K562 (cell line): ENCODE measurements around the gene PTPRU. TPM values are rescaled to one million over a fixed set of nuclear protein-coding genes. Genes with fewer than 3 reads are reported as not detected.

Experiments
- ATAC-seq: fragments of 200-7000 bp; cut with Tn5 transposase; 3 replicates; pipeline ENCODE4 v1.9.1; 2020; ENCODE audit warnings: moderate library complexity
- BruUV-seq: library from RNA; stranded (reverse); fragments of 400-500 nt; replicated peaks from 2 replicates; lab custom pipeline; 2021; lab: Mats Ljungman, UMichigan
- CTCF ChIA-PET: fragments of 300-600 bp; formaldehyde crosslinking; extraction: SDS; loops from one replicate; lab custom pipeline; 2021; ENCODE audit warnings: low intra/inter-chr PET ratio; lab: Yijun Ruan, JAX
- POLR2A ChIA-PET: fragments of 300-600, 350-650 bp; sonication (Branson Sonifier 250); formaldehyde crosslinking; extraction: SDS; loops from one replicate; lab custom pipeline; 2021; ENCODE audit warnings: antibody characterized with exemption, inconsistent platforms; lab: Yijun Ruan, JAX
- DNase-seq, 4 experiments: peaks; one replicate each; pipeline versions ENCODE4 v3.0.0 to v3.0.0-alpha.2; 2011 to 2018; ENCODE audit warnings: low spot score in 3 of 4, mixed read lengths in 3 of 4; ENCODE audit errors: extremely low read depth in 1 of 4
- FAIRE-seq: peaks from 2 replicates; lab custom pipeline; 2011; peaks lifted over from hg19 to GRCh38; lab: Jason Lieb, UNC
- H2AFZ ChIP-seq: 2 replicates; pipeline ENCODE4 v1.6.0; 2011; ENCODE audit warnings: low read depth, low read length, control low read depth, inconsistent platforms
- H3K27ac ChIP-seq: fragments of 200-600 bp; 3 replicates; pipeline ENCODE4 v1.8.0; 2011; ENCODE audit warnings: low read depth, mild to moderate bottlenecking, control low read depth, inconsistent platforms, low read length, moderate library complexity, mixed read lengths; ENCODE audit errors: extremely low read depth
- H3K27me3 ChIP-seq, 2 experiments: fragments of 300-600 bp in 1 of 2; 2 replicates in 1 of 2; 3 replicates in 1 of 2; pipeline versions ENCODE4 v1.6.0 to v1.8.0; 2011; ENCODE audit warnings: inconsistent platforms in 2 of 2, low read length in 2 of 2, mild to moderate bottlenecking in 1 of 2, mixed read lengths in 1 of 2, moderate library complexity in 1 of 2; ENCODE audit not compliant: control insufficient read depth in 2 of 2, insufficient read depth in 2 of 2
- H3K36me3 ChIP-seq: fragments of 300-600 bp; 3 replicates; pipeline ENCODE4 v1.8.0; 2011; ENCODE audit warnings: mild to moderate bottlenecking, low read length, inconsistent platforms; ENCODE audit not compliant: control insufficient read depth, insufficient read depth
- H3K4me1 ChIP-seq, 2 experiments: fragments of 200-600 bp in 1 of 2; replicated peaks in 1 of 2; 2 replicates in 1 of 2; 3 replicates in 1 of 2; pipeline versions ENCODE4 v1.5.1 to v1.8.0; 2011; ENCODE audit warnings: inconsistent platforms in 2 of 2, low read length in 2 of 2, mild to moderate bottlenecking in 1 of 2, mixed read lengths in 1 of 2, moderate library complexity in 1 of 2; ENCODE audit not compliant: control insufficient read depth in 2 of 2, insufficient read depth in 2 of 2
- H3K4me2 ChIP-seq: 2 replicates; pipeline ENCODE4 v1.6.1; 2011; ENCODE audit warnings: low read length, control low read depth, inconsistent platforms, mixed read lengths; ENCODE audit not compliant: insufficient read depth
- H3K4me3 ChIP-seq: fragments of 200-600 bp; sonication (generic), shearing (Covaris generic); 2 replicates; pipeline ENCODE4 v1.5.1; 2016; ENCODE audit warnings: control low read depth, inconsistent platforms
- H3K79me2 ChIP-seq: fragments of 200-600 bp; 3 replicates; pipeline ENCODE4 v1.8.0; 2011; ENCODE audit warnings: low read length, inconsistent platforms; ENCODE audit not compliant: control insufficient read depth, insufficient read depth
- H3K9ac ChIP-seq, 2 experiments: 2 replicates each; pipeline versions ENCODE4 v1.6.0 to v1.6.1; 2011; ENCODE audit warnings: low read depth in 2 of 2, low read length in 2 of 2, control low read depth in 1 of 2, inconsistent platforms in 1 of 2, mild to moderate bottlenecking in 1 of 2, mixed read lengths in 1 of 2; ENCODE audit not compliant: insufficient read depth in 1 of 2
- H3K9me1 ChIP-seq: one replicate; pipeline ENCODE4 v1.6.0; 2011; ENCODE audit warnings: inconsistent platforms, mild to moderate bottlenecking, low read length, moderate library complexity; ENCODE audit not compliant: control insufficient read depth, insufficient read depth
- H3K9me3 ChIP-seq: replicated peaks from 2 replicates; pipeline ENCODE4 v1.5.1; 2011; ENCODE audit warnings: low read depth, low read length, inconsistent platforms; ENCODE audit not compliant: control insufficient read depth, insufficient read depth
- H4K20me1 ChIP-seq: replicated peaks from 2 replicates; pipeline ENCODE4 v1.6.1; 2011; ENCODE audit warnings: low read length, inconsistent platforms, mixed read lengths; ENCODE audit not compliant: control insufficient read depth, insufficient read depth
- CTCF ChIP-seq, 3 experiments: IDR thresholded peaks in 2 of 3; conservative IDR thresholded peaks in 1 of 3; 2 replicates each; pipeline ENCODE4 v1.5.1; 2011 to 2012; ENCODE audit warnings: low read length in 3 of 3, mild to moderate bottlenecking in 3 of 3, control low read depth in 2 of 3, improper control_type of control experiment in 1 of 3, inconsistent platforms in 1 of 3, low read depth in 1 of 3, mixed read lengths in 1 of 3, moderate library complexity in 1 of 3; ENCODE audit not compliant: insufficient read depth in 2 of 3
- HBP1 ChIP-seq: fragments of 450-650 bp; formaldehyde crosslinking; IDR thresholded peaks from 2 replicates; pipeline ENCODE4 v1.4.0; 2022; ENCODE audit warnings: missing genetic modification characterization
- RUNX1 ChIP-seq: sonication (generic); IDR thresholded peaks from 2 replicates; pipeline ENCODE4 v1.6.1; 2016; ENCODE audit warnings: antibody characterized with exemption, low read depth
- TBP ChIP-seq: optimal IDR thresholded peaks from 2 replicates; pipeline ENCODE3; 2011; ENCODE audit warnings: low read depth, low read length, improper control_type of control experiment
- YY1 ChIP-seq, 3 experiments: IDR thresholded peaks; 2 replicates each; pipeline ENCODE4 v1.6.1; 2011; ENCODE audit warnings: low read length in 2 of 3, mild to moderate bottlenecking in 2 of 3, moderate library complexity in 2 of 3, borderline replicate concordance in 1 of 3, control low read depth in 1 of 3, low read depth in 1 of 3; ENCODE audit not compliant: insufficient read depth in 3 of 3, insufficient replicate concordance in 2 of 3, control insufficient read depth in 1 of 3, insufficient read length in 1 of 3; ENCODE audit errors: extremely low read depth in 1 of 3
- WGBS: fragments of 100-300 bp; shearing (Covaris generic); methylation state at CpG from one replicate; pipeline ENCODE4 v1.1.6; 2016; ENCODE audit warnings: low coverage, mixed read lengths; ENCODE audit not compliant: insufficient coverage; ENCODE audit errors: missing lambda C conversion rate; 5-methylcytosine and 5-hydroxymethylcytosine counted together
- in situ Hi-C: fragments of 300-500 bp; cut with MboI; formaldehyde crosslinking; loops from 4 replicates; pipeline ENCODE4 v1.15.0; 2018; ENCODE audit warnings: inconsistent platforms, mixed read lengths
- intact Hi-C: fragments of 100-400 bp; cut with micrococcal nuclease; formaldehyde crosslinking; loops from 2 replicates; pipeline ENCODE4 v1.14.2; 2022
- polyA plus RNA-seq, 8 experiments: library from polyadenylated mRNA; depleted of rRNA in 4 of 8; stranded (reverse) in 5 of 8; unstranded in 3 of 8; fragments of >200 nt; fragmentation: Nextera tagmentation in 2 of 8; fragmentation: Illumina TruSeq in 1 of 8; extraction: Ambion mirVana in 2 of 8; extraction: Trizol in 1 of 8; gene quantifications; 2 replicates each; pipeline versions ENCODE4 v1.2.1 to v1.2.3, GENCODE V29; 2011 to 2014; ENCODE audit warnings: inconsistent platforms in 1 of 8, missing spikeins in 1 of 8
- total RNA-seq, 7 experiments: library from RNA; depleted of rRNA in 6 of 7; stranded (reverse); fragments of >200 nt in 6 of 7; fragmentation: Illumina TruSeq in 2 of 7; extraction: Trizol in 2 of 7; gene quantifications; 2 replicates each; pipeline versions ENCODE4 v1.2.1 to v1.2.3, GENCODE V29; 2011 to 2021; ENCODE audit warnings: low replicate concordance in 1 of 7
- TF ChIP-seq, protein P1 (sequence below): fragments of 250-450 bp; sonication (Bioruptor Pico); IDR thresholded peaks from 2 replicates; pipeline ENCODE4 v1.5.0; 2020; ENCODE audit warnings: mild to moderate bottlenecking, borderline replicate concordance

PTPRU gene
- total and polyA plus RNA-seq, 9 of the 15 experiments (the other 6 are each of a cell fraction or from before 2014, with no cell fraction given), result 0.01 to 2.9 (median 1.0) TPM

DNA sequence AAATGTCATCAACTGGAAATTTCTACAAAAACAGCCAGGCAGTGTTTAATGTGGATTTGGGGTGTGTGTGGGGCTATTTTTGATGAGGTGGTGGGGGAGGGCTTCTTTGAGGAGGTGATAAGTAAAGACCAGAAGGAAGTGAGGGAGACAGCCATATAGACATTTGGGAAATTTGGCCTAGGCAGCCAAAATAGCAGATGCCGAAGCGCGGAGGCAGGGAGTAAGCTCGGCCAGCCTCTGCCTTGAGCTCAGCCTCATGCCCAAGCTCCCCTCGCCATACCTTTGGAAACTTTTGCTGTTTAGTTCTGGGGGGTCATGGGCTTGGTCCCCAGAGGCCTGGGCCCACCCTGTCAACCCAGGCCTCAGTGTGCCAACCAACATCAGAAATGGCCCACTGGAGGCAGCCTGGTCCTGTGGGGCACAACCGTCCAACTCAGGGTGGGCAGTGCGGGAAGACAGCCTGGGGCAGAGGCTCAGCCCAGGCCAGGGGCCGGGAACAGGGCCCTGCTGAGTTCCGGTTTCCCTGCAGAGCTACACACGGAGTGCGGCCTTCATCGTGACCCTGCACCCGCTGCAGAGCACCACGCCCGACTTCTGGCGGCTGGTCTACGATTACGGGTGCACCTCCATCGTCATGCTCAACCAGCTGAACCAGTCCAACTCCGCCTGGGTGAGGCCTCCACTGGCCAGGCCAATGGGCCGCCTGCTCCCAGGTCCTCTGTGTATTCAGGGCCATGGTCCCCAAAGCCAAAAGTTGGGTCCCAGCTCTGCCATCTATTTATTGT lies 84.0 kb downstream of the PTPRU start:
- no peak for FAIRE-seq
- no peak for ATAC-seq
- in situ Hi-C loops, result no loop called here

More for the DNA sequence above, 84.0 kb downstream of the PTPRU start:
- TF ChIP-seq, protein P1, sequence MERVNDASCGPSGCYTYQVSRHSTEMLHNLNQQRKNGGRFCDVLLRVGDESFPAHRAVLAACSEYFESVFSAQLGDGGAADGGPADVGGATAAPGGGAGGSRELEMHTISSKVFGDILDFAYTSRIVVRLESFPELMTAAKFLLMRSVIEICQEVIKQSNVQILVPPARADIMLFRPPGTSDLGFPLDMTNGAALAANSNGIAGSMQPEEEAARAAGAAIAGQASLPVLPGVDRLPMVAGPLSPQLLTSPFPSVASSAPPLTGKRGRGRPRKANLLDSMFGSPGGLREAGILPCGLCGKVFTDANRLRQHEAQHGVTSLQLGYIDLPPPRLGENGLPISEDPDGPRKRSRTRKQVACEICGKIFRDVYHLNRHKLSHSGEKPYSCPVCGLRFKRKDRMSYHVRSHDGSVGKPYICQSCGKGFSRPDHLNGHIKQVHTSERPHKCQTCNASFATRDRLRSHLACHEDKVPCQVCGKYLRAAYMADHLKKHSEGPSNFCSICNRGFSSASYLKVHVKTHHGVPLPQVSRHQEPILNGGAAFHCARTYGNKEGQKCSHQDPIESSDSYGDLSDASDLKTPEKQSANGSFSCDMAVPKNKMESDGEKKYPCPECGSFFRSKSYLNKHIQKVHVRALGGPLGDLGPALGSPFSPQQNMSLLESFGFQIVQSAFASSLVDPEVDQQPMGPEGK (CRISPR knock-in tag), result no peak
- TF ChIP-seq RUNX1 (no peak), TBP (no peak), YY1 (IDR thresholded peaks at IDR 0.05; ENCODE audit: borderline replicate concordance in 1 of 3, control insufficient read depth in 1 of 3, extremely low read depth in 1 of 3, insufficient read depth in 3 of 3, insufficient read length in 1 of 3, insufficient replicate concordance in 2 of 3, low read depth in 1 of 3, low read length in 2 of 3) (no peak), CTCF (IDR thresholded peaks at IDR 0.05 in 2 of 3, conservative IDR thresholded peaks at IDR 0.05 in 1 of 3; ENCODE audit: insufficient read depth in 2 of 3, low read depth in 1 of 3, low read length in 3 of 3) (no peak), HBP1 (CRISPR knock-in tag) (no peak)
- ChIA-PET CTCF (no interaction called here), POLR2A (interaction anchor here (0.7 to 1.6 kb wide), 4 partner anchors 9 to 14 kb away, joined by 3 to 5 read pairs (median 4); no protein-coding TSS in a partner anchor)
- peak overlapping the region in 1 of 2 experiments; percentile 15; a peak in 1 of 4 replicates for H3K9ac ChIP-seq
- no peak for DNase-seq
- no peak overlapping the region for H2AFZ ChIP-seq
- peaks cover 35% of the 10 kb centered on the region for H4K20me1 ChIP-seq
- peaks cover 3 to 23% of the 10 kb centered on the region in 2 experiments; a peak in 4 of 5 replicates for H3K4me1 ChIP-seq
- no peak overlapping the region for H3K4me3 ChIP-seq
- no peak overlapping the region for H3K4me2 ChIP-seq
- H3K27me3 ChIP-seq, result peaks cover 24 to 41% of the 10 kb centered on the region in 2 experiments
- no peaks in the 10 kb centered on the region for H3K9me1 ChIP-seq
- WGBS, result 28% methylated on average over 21 of the region's 21 CpGs
- no peak overlapping the region for H3K27ac ChIP-seq
- no peaks in the 10 kb centered on the region for H3K36me3 ChIP-seq
- intact Hi-C loops, result no loop called here
- H3K9me3 ChIP-seq, result no peaks in the 10 kb centered on the region
- H3K79me2 ChIP-seq, result no peaks in the 10 kb centered on the region
- BruUV-seq, result no TSS peak
